Measurements from ENCODE around the gene ADAMTS2. TPM values are rescaled to one million over a fixed set of nuclear protein-coding genes. Genes with fewer than 3 reads are reported as not detected.

Gene ADAMTS2
- total RNA-seq, 1 experiment from 2014 or later = 3.9 TPM

GRCh38 chr5:179258001-179258921, 87.0 kb downstream of the ADAMTS2 start:
- intact Hi-C loops (cut with micrococcal nuclease) = no loop called here
- RAD21 ChIA-PET (ENCODE audit: low non-redundant PET in 1 of 2, low total read pairs in 2 of 2, uncharacterized antibody in 2 of 2, unreplicated experiment in 2 of 2) = no interaction called here
- no peak for ATAC-seq

More at GRCh38 chr5:179258001-179258921, 87.0 kb downstream of the ADAMTS2 start:
- DNase-seq (ENCODE audit: low read depth, low spot score) = no peak
- BruUV-seq (replicated peaks) = no TSS peak
- ChIA-PET POLR2A (no interaction called here), CTCF (no interaction called here)
- H3K4me2 ChIP-seq (ENCODE audit: low read length) = no peak overlapping the region
- H3K9me3 ChIP-seq (ENCODE audit: control insufficient read depth in 1 of 2, insufficient read depth in 1 of 2, low read depth in 1 of 2, low read length in 2 of 2) = no peaks in the 10 kb centered on the region
- H3K9me2 ChIP-seq (ENCODE audit: insufficient read depth) = no peaks in the 10 kb centered on the region
- H3K4me1 ChIP-seq (ENCODE audit: control insufficient read depth in 1 of 2, insufficient read depth in 2 of 2, low read length in 2 of 2) = no peaks in the 10 kb centered on the region
- H4K20me1 ChIP-seq (ENCODE audit: insufficient read depth) = no peaks in the 10 kb centered on the region
- no peaks in the 10 kb centered on the region for H3K36me3 ChIP-seq (ENCODE audit: control insufficient read depth in 1 of 2, insufficient read depth in 2 of 2, low read length in 2 of 2)
- H3K27ac ChIP-seq (ENCODE audit: low read depth, low read length) = no peak overlapping the region
- H2AFZ ChIP-seq (ENCODE audit: low read depth, low read length, poor library complexity, severe bottlenecking) = no peak overlapping the region
- no peak overlapping the region for H3K9ac ChIP-seq (ENCODE audit: low read length)
- H3K27me3 ChIP-seq (ENCODE audit: insufficient read depth, low read length) = no peaks in the 10 kb centered on the region
- TF ChIP-seq REST (IDR thresholded peaks at IDR 0.05; ENCODE audit: low read depth) (no peak), JUND (IDR thresholded peaks at IDR 0.05) (no peak)
- no peaks in the 10 kb centered on the region for H3K79me2 ChIP-seq (ENCODE audit: insufficient read depth, low read length)
- no peak overlapping the region for H3K4me3 ChIP-seq (replicated peaks in 1 of 2; ENCODE audit: low read depth in 1 of 2, low read length in 2 of 2)

Data from HCT116 (cell line).